GM23338 (cell line): ENCODE measurements around the gene MPHOSPH9. TPM values are rescaled to one million over a fixed set of nuclear protein-coding genes. Genes with fewer than 3 reads are reported as not detected.

Source experiments
- ATAC-seq: fragments of 200-7000 bp; cut with Tn5 transposase; 3 replicates; pipeline ENCODE4 v1.9.1; 2020
- DNase-seq: peaks from one replicate; pipeline ENCODE4 v3.0.0-alpha.2; 2015; ENCODE audit warnings: low spot score
- H2AFZ ChIP-seq: fragments of 200-600 bp; sonication (generic); 2 replicates; pipeline ENCODE4 v1.8.0; 2016; ENCODE audit warnings: antibody characterized with exemption, mild to moderate bottlenecking, moderate library complexity
- H3F3A ChIP-seq: fragments of 200-600 bp; sonication (generic); replicated peaks from 2 replicates; pipeline ENCODE4 v1.8.0; 2017; ENCODE audit warnings: antibody characterized with exemption, mixed run types, low read depth
- H3K27ac ChIP-seq: fragments of 200-600 bp; sonication (generic); 2 replicates; pipeline ENCODE4 v1.6.1; 2016; ENCODE audit warnings: low read depth
- H3K27me3 ChIP-seq: fragments of 200-600 bp; sonication (generic); 2 replicates; pipeline ENCODE4 v1.8.0; 2016; ENCODE audit warnings: mild to moderate bottlenecking, mixed run types, moderate library complexity; ENCODE audit not compliant: insufficient read depth
- H3K36me3 ChIP-seq: fragments of 200-600 bp; sonication (generic); 2 replicates; pipeline ENCODE4 v1.8.0; 2016; ENCODE audit warnings: mild to moderate bottlenecking; ENCODE audit not compliant: insufficient read depth
- H3K4me1 ChIP-seq: fragments of 200-600 bp; sonication (generic); 2 replicates; pipeline ENCODE4 v1.8.0; 2016; ENCODE audit warnings: mild to moderate bottlenecking, moderate library complexity; ENCODE audit not compliant: insufficient read depth
- H3K4me2 ChIP-seq: fragments of 200-600 bp; sonication (generic); 2 replicates; pipeline ENCODE4 v1.7.1; 2017; ENCODE audit warnings: mixed run types
- H3K4me3 ChIP-seq: fragments of 200-600 bp; sonication (generic); 2 replicates; pipeline ENCODE4 v1.6.1; 2016; ENCODE audit warnings: mixed run types
- H3K79me2 ChIP-seq: fragments of 200-600 bp; sonication (generic); replicated peaks from 2 replicates; pipeline ENCODE4 v1.8.0; 2017; ENCODE audit warnings: mild to moderate bottlenecking; ENCODE audit not compliant: insufficient read depth
- H3K9me2 ChIP-seq: fragments of 200-600 bp; sonication (generic); 2 replicates; pipeline ENCODE4 v1.8.0; 2017; ENCODE audit not compliant: insufficient read depth
- H4K20me1 ChIP-seq: fragments of 200-600 bp; sonication (generic); replicated peaks from 2 replicates; pipeline ENCODE4 v1.8.0; 2017; ENCODE audit warnings: mild to moderate bottlenecking; ENCODE audit not compliant: insufficient read depth
- H3K27ac Mint-ChIP-seq: 2 replicates; pipeline ENCODE4 v1.8.0; 2020; ENCODE audit warnings: inconsistent platforms, mild to moderate bottlenecking, moderate library complexity, mixed read lengths
- H3K27me3 Mint-ChIP-seq: 3 replicates; pipeline ENCODE4 v1.8.0; 2022; ENCODE audit warnings: low read depth, mild to moderate bottlenecking, moderate library complexity, mixed read lengths, inconsistent platforms; ENCODE audit not compliant: insufficient read depth, poor library complexity
- H3K36me3 Mint-ChIP-seq: 3 replicates; pipeline ENCODE4 v1.8.0; 2021; ENCODE audit warnings: low read depth, mild to moderate bottlenecking, inconsistent platforms, moderate library complexity, mixed read lengths
- H3K4me1 Mint-ChIP-seq: 3 replicates; pipeline ENCODE4 v1.8.0; 2020; ENCODE audit warnings: mild to moderate bottlenecking, inconsistent platforms, mixed read lengths
- H3K4me3 Mint-ChIP-seq: 3 replicates; pipeline ENCODE4 v1.8.0; 2021; ENCODE audit warnings: moderate library complexity, mild to moderate bottlenecking, inconsistent platforms, mixed read lengths
- H3K9me3 Mint-ChIP-seq: 3 replicates; pipeline ENCODE4 v1.8.0; 2020; ENCODE audit warnings: moderate library complexity, mild to moderate bottlenecking, inconsistent platforms, mixed read lengths
- CREB1 ChIP-seq: fragments of 250-450 bp; sonication (Bioruptor Pico); IDR thresholded peaks from 2 replicates; pipeline ENCODE4 v1.5.0; 2020; ENCODE audit warnings: low read depth, mild to moderate bottlenecking, moderate library complexity
- CTCF ChIP-seq, 2 experiments: fragments of 200-600 bp in 1 of 2; sonication (generic) in 1 of 2; conservative IDR thresholded peaks; 2 replicates each; pipeline versions ENCODE4 v1.5.1 to v1.6.1; 2016 to 2017; ENCODE audit warnings: antibody characterized with exemption in 2 of 2, low read depth in 2 of 2, mild to moderate bottlenecking in 2 of 2, moderate library complexity in 1 of 2
- ETS1 ChIP-seq: IDR thresholded peaks from 2 replicates; pipeline ENCODE4 v1.6.1; 2016; ENCODE audit warnings: antibody characterized with exemption
- EZH2 ChIP-seq: fragments of 200-600 bp; sonication (generic); IDR thresholded peaks from one replicate; pipeline ENCODE4 v1.8.0; 2017; ENCODE audit warnings: antibody characterized with exemption, mild to moderate bottlenecking, low read depth; ENCODE audit not compliant: unreplicated experiment
- EZH2phosphoT487 ChIP-seq: fragments of 200-600 bp; sonication (generic); IDR thresholded peaks from one replicate; pipeline ENCODE4 v1.8.1; 2018; ENCODE audit warnings: antibody characterized with exemption; ENCODE audit not compliant: unreplicated experiment
- JUNB ChIP-seq: IDR thresholded peaks from one replicate; pipeline ENCODE4 v1.6.1; 2016; ENCODE audit warnings: antibody characterized with exemption; ENCODE audit not compliant: unreplicated experiment
- NANOG ChIP-seq: IDR thresholded peaks from 2 replicates; pipeline ENCODE4 v1.6.1; 2016; ENCODE audit warnings: antibody characterized with exemption, borderline replicate concordance
- POLR2AphosphoS5 ChIP-seq: IDR thresholded peaks from 2 replicates; pipeline ENCODE4 v1.6.1; 2016; ENCODE audit warnings: antibody characterized with exemption, low read depth
- REST ChIP-seq: IDR thresholded peaks from one replicate; pipeline ENCODE4 v1.6.1; 2018; ENCODE audit warnings: antibody characterized with exemption; ENCODE audit not compliant: unreplicated experiment
- STAT1 ChIP-seq: IDR thresholded peaks from one replicate; pipeline ENCODE4 v1.6.1; 2016; ENCODE audit warnings: antibody characterized with exemption; ENCODE audit not compliant: unreplicated experiment
- ZNF114 ChIP-seq: fragments of 250-450 bp; sonication (Bioruptor Pico); IDR thresholded peaks from 2 replicates; pipeline ENCODE4 v1.5.0; 2020; ENCODE audit warnings: mild to moderate bottlenecking, moderate library complexity
- ZNF331 ChIP-seq: fragments of 250-450 bp; sonication (Bioruptor Pico); IDR thresholded peaks from 2 replicates; pipeline ENCODE4 v1.5.0; 2020; ENCODE audit warnings: low read depth, mild to moderate bottlenecking, moderate library complexity
- ZNF462 ChIP-seq: fragments of 250-450 bp; sonication (Bioruptor Pico); IDR thresholded peaks from 2 replicates; pipeline ENCODE4 v1.5.0; 2020; ENCODE audit warnings: mild to moderate bottlenecking, moderate library complexity
- polyA plus RNA-seq: library from polyadenylated mRNA; unstranded; fragments of >200 nt; fragmentation: Nextera tagmentation; extraction: Ambion mirVana; gene quantifications from 2 replicates; pipeline ENCODE4 v1.2.1, GENCODE V29; 2016
- total RNA-seq: library from RNA; depleted of rRNA; stranded (reverse); fragments of >200 nt; shearing (Covaris generic); gene quantifications from 2 replicates; pipeline ENCODE4 v1.2.3, GENCODE V29; 2014

The MPHOSPH9 gene
- total and polyA plus RNA-seq, 2 experiments from 2014 or later = 30.5 to 77.9 TPM

GRCh38 chr12:123133701-123134100, 99.2 kb downstream of the MPHOSPH9 start:
- TF ChIP-seq ZNF114 (CRISPR knock-in tag) (no peak), ZNF331 (CRISPR knock-in tag) (no peak), NANOG (no peak), ZNF462 (CRISPR knock-in tag) (no peak), CTCF (conservative IDR thresholded peaks at IDR 0.05; ENCODE audit: low read depth in 2 of 2) (no peak), ETS1 (no peak), EZH2phosphoT487 (no peak), JUNB (no peak), CREB1 (no peak), STAT1 (no peak), POLR2AphosphoS5 (no peak), REST (no peak), EZH2 (no peak)
- H3K4me3 Mint-ChIP-seq = no peak overlapping the region
- no peak overlapping the region for H2AFZ ChIP-seq
- no peak overlapping the region for H3K27ac ChIP-seq
- DNase-seq (no peak), ATAC-seq (no peak)
- peaks cover 3% of the 10 kb centered on the region; the same call in 1 of the 3 replicates for H3K9me3 Mint-ChIP-seq
- H3K79me2 ChIP-seq = no peaks in the 10 kb centered on the region
- no peak overlapping the region for H3K4me3 ChIP-seq
- no peaks in the 10 kb centered on the region for H3K9me2 ChIP-seq
- no peaks in the 10 kb centered on the region; the same call in 1 of the 2 replicates for H4K20me1 ChIP-seq
- no peaks in the 10 kb centered on the region for H3K36me3 Mint-ChIP-seq
- H3K36me3 ChIP-seq = no peaks in the 10 kb centered on the region
- no peaks in the 10 kb centered on the region for H3K4me1 Mint-ChIP-seq
- no peak overlapping the region for H3K4me2 ChIP-seq
- peaks cover 3% of the 10 kb centered on the region for H3K27me3 Mint-ChIP-seq
- no peaks in the 10 kb centered on the region for H3F3A ChIP-seq
- H3K27me3 ChIP-seq = no peaks in the 10 kb centered on the region
- no peak overlapping the region for H3K27ac Mint-ChIP-seq
- H3K4me1 ChIP-seq = no peaks in the 10 kb centered on the region
